ENCODE results near the gene REP15.

GRCh38 chr12:27688671-27689070 lies 7.6 kb upstream of the REP15 start:
- no peak for TF ChIP-seq POLR2A (IDR thresholded peaks at IDR 0.05; ENCODE audit: low read depth)
- TF ChIP-seq EP300 (IDR thresholded peaks at IDR 0.05): no peak
- TF ChIP-seq CTCF (IDR thresholded peaks at IDR 0.05): no peak
- TF ChIP-seq POLR2AphosphoS5 (IDR thresholded peaks at IDR 0.05): no peak
